HUES48 (cell line): ENCODE data around the gene ACVR2B.

Experiments
- H3K27ac ChIP-seq: one replicate; pipeline ENCODE4 v1.7.0; 2013; ENCODE audit warnings: low read depth, low read length, inconsistent platforms
- H3K27me3 ChIP-seq: 2 replicates; pipeline ENCODE4 v1.6.1; 2013; ENCODE audit warnings: mild to moderate bottlenecking, low read length; ENCODE audit not compliant: control insufficient read depth, insufficient read depth
- H3K36me3 ChIP-seq: 2 replicates; pipeline ENCODE4 v1.6.1; 2013; ENCODE audit warnings: low read length; ENCODE audit not compliant: control insufficient read depth, insufficient read depth
- H3K4me1 ChIP-seq: 2 replicates; pipeline ENCODE4 v1.6.1; 2013; ENCODE audit warnings: mild to moderate bottlenecking, low read length; ENCODE audit not compliant: control insufficient read depth, insufficient read depth
- H3K4me3 ChIP-seq: 2 replicates; pipeline ENCODE4 v1.5.1; 2013; ENCODE audit warnings: mild to moderate bottlenecking, low read depth, low read length
- H3K9ac ChIP-seq: 2 replicates; pipeline ENCODE4 v1.6.1; 2013; ENCODE audit warnings: mild to moderate bottlenecking, low read depth, low read length, moderate library complexity
- H3K9me3 ChIP-seq: 2 replicates; pipeline ENCODE4 v1.6.1; 2013; ENCODE audit warnings: low read length; ENCODE audit not compliant: control insufficient read depth, insufficient read depth

The ACVR2B gene

GRCh38 chr3:38534180-38534579 lies 80.5 kb downstream of the ACVR2B start:
- peaks cover 22% of the 10 kb centered on the region for H3K4me1 ChIP-seq
- no peaks in the 10 kb centered on the region for H3K27me3 ChIP-seq
- H3K27ac ChIP-seq, result no peak overlapping the region
- no peak overlapping the region for H3K9ac ChIP-seq
- no peak overlapping the region for H3K4me3 ChIP-seq
- H3K36me3 ChIP-seq, result no peaks in the 10 kb centered on the region
- H3K9me3 ChIP-seq, result peaks cover 5% of the 10 kb centered on the region; the same call in 1 of the 2 replicates

DNA sequence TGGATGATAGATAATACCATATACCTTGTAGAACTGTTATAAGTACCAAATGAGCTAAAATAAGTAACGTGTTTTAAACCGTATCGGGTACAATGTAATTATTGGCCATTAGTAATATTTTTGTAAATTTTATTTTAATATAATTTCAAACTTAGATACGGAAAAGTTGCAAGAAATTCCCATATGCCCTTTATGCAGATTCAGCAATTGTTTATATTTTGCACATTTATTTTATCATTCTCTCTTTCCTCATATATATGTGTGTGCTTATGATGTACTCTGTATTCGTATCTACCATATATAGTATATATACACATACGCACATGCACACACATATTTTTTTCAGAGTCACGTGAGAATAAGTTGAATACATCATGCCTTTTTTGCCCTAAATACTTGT lies 80.9 kb downstream of the ACVR2B start:
- Histone ChIP-seq H3K9ac (no peak overlapping the region), H3K9me3 (peaks cover 5% of the 10 kb centered on the region; the same call in 1 of the 2 replicates), H3K27ac (no peak overlapping the region), H3K4me3 (no peak overlapping the region), H3K4me1 (peaks cover 22% of the 10 kb centered on the region), H3K36me3 (no peaks in the 10 kb centered on the region), H3K27me3 (no peaks in the 10 kb centered on the region)

DNA sequence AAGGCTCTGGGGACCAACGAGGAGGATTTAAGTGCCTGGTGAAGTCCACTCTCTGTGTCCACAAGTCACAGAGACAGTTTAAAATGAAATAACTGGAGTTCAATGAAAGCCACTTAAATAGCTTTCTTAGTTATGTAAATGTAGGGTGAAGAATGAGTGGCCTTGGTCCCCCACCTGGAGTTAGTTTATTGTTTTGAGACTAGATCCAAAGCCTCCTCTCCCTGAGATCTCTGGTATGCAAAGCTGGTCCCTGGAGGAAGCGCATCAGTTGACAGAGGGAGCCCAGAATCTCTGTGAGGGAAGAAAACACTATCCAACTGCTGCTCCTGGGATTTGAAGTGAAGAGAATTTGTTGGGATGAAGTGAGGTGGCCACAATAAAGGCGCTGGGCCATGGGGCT lies 83.0 kb downstream of the ACVR2B start:
- no peak overlapping the region for H3K9ac ChIP-seq
- H3K9me3 ChIP-seq, result peaks cover 5% of the 10 kb centered on the region; the same call in 1 of the 2 replicates
- peak overlapping the region; percentile 89 for H3K27ac ChIP-seq
- peaks cover 22% of the 10 kb centered on the region for H3K4me1 ChIP-seq
- no peak overlapping the region for H3K4me3 ChIP-seq
- no peaks in the 10 kb centered on the region for H3K27me3 ChIP-seq
- H3K36me3 ChIP-seq, result no peaks in the 10 kb centered on the region

DNA sequence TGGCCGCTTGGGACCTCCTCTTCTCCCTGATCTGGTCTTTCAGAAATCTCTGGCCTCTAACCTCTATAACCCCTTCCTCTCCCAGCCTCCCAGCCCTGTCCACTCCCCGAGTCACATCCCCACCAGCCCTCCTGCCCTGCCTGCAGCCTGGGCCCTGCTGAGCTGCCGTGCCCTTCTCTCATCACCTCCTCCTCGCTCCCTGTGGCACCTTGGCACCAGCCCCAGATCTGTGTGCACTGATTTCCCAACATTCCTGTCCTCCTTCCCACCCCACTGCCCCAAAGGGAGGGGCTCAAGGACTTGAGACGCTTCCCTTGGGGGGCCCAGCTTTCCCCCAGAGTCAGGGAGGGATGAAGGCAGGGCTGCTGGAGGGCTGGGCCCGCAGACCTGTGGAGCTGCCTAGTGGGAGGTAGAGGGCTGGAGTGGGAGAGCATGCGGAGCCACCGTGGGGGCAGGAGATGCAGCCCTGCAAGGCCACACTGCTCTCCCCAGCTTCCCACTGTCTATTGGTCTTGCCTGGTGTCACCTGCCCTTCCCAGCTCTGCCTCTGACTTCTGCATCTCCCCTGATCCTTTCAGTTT lies 85.2 kb downstream of the ACVR2B start:
- H3K36me3 ChIP-seq, result no peaks in the 10 kb centered on the region
- H3K27ac ChIP-seq, result no peak overlapping the region
- no peak overlapping the region for H3K9ac ChIP-seq
- H3K4me3 ChIP-seq, result no peak overlapping the region
- peaks cover 5% of the 10 kb centered on the region; the same call in 1 of the 2 replicates for H3K9me3 ChIP-seq
- H3K4me1 ChIP-seq, result peaks cover 13% of the 10 kb centered on the region
- no peaks in the 10 kb centered on the region for H3K27me3 ChIP-seq

DNA sequence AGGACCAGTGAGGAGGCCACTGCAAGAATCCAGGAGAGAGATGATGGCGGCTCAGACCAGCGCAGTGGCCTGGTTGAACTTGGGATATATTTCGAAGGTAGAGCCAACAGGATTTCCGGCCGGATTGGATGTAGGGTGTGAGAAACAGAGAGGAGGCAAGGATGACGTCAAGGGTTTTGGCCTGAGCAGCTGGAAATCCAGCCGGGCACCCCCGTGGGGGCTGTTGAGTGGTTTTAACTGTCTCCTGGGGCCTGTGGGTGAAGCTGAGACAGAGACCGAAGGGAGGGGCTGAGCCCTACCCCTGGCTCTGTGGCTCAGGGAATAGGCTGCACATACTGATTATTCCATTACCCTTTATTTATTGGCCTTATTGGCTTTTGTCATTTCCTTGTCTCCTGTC lies 88.1 kb downstream of the ACVR2B start:
- Histone ChIP-seq H3K9me3 (no peaks in the 10 kb centered on the region), H3K9ac (no peak overlapping the region), H3K36me3 (no peaks in the 10 kb centered on the region), H3K27ac (no peak overlapping the region), H3K4me3 (no peak overlapping the region), H3K27me3 (no peaks in the 10 kb centered on the region), H3K4me1 (peaks cover 4% of the 10 kb centered on the region)
